SU-DHL-6 (cell line): ENCODE measurements around the gene IL1R2.

Source experiments
- EZH2phosphoT487 ChIP-seq: fragments of 200-600 bp; sonication (generic), shearing (Covaris generic); conservative IDR thresholded peaks from 2 replicates; pipeline ENCODE4 v1.6.1; 2018; ENCODE audit warnings: mild to moderate bottlenecking, antibody characterized with exemption, low read length, moderate library complexity, mixed read lengths
- TF ChIP-seq, protein P1 (sequence below): fragments of 200-600 bp; sonication (generic); IDR thresholded peaks from one replicate; pipeline ENCODE4 v1.5.1; 2017; ENCODE audit warnings: antibody characterized with exemption, mild to moderate bottlenecking, low read length, moderate library complexity; ENCODE audit not compliant: insufficient read depth, poor library complexity, severe bottlenecking

DNA sequence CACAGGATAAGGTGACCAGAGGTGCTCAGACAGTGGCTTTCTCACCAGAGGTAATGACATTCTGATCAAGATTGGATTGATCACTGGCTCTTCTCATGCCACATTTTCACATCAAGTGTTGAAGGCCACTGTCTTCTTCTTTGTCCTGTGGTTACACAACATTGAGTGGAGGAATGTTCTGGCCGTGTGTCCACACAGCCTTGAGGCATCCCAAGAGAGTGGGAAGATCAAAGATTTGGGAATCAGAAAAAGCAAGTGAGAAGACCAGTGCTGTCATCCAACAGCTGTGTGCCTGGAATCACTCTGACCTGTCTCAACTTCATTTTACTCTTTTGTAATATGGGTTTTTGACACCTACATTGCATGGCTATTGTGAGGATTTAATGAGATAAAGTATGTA, 67.4 kb downstream of the IL1R2 start:
- TF ChIP-seq, protein P1, sequence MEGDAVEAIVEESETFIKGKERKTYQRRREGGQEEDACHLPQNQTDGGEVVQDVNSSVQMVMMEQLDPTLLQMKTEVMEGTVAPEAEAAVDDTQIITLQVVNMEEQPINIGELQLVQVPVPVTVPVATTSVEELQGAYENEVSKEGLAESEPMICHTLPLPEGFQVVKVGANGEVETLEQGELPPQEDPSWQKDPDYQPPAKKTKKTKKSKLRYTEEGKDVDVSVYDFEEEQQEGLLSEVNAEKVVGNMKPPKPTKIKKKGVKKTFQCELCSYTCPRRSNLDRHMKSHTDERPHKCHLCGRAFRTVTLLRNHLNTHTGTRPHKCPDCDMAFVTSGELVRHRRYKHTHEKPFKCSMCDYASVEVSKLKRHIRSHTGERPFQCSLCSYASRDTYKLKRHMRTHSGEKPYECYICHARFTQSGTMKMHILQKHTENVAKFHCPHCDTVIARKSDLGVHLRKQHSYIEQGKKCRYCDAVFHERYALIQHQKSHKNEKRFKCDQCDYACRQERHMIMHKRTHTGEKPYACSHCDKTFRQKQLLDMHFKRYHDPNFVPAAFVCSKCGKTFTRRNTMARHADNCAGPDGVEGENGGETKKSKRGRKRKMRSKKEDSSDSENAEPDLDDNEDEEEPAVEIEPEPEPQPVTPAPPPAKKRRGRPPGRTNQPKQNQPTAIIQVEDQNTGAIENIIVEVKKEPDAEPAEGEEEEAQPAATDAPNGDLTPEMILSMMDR: no peak
- no peak for TF ChIP-seq EZH2phosphoT487
